HL-60 (cell line): ENCODE measurements around the gene PDS5B.

Experiments
- SPI1 ChIP-seq: IDR thresholded peaks from 2 replicates; pipeline ENCODE4 v1.6.1; 2012; ENCODE audit warnings: low read depth, mild to moderate bottlenecking, borderline replicate concordance
- TF ChIP-seq, protein P1 (sequence below): IDR thresholded peaks from one replicate; pipeline ENCODE4 v1.5.1; 2011; ENCODE audit warnings: low read length, control low read depth, inconsistent platforms; ENCODE audit not compliant: insufficient read depth
- TF ChIP-seq, protein P2 (sequence below): IDR thresholded peaks from 2 replicates; pipeline ENCODE4 v1.6.1; 2012; ENCODE audit warnings: low read depth; ENCODE audit not compliant: insufficient replicate concordance

DNA sequence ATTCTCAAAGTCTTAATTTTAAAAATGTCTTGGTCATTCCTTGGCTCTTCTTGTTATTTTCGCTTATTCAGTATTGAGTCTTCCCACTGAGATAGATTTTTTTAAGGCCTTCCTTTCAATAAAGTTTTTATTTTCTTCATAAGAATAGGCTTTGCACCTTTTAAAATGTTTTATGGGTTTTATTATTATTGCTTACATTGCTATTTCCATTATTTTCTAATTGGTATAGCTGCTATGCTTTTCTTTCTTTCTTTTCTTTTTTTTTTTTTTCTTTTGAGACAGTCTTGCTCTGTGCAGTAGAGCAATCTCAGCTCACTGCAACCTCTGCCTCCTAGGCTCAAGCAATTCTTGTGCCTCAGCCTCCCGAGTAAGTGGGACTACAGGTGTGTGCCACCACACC, 195.7 kb downstream of the PDS5B start:
- TF ChIP-seq, protein P1, sequence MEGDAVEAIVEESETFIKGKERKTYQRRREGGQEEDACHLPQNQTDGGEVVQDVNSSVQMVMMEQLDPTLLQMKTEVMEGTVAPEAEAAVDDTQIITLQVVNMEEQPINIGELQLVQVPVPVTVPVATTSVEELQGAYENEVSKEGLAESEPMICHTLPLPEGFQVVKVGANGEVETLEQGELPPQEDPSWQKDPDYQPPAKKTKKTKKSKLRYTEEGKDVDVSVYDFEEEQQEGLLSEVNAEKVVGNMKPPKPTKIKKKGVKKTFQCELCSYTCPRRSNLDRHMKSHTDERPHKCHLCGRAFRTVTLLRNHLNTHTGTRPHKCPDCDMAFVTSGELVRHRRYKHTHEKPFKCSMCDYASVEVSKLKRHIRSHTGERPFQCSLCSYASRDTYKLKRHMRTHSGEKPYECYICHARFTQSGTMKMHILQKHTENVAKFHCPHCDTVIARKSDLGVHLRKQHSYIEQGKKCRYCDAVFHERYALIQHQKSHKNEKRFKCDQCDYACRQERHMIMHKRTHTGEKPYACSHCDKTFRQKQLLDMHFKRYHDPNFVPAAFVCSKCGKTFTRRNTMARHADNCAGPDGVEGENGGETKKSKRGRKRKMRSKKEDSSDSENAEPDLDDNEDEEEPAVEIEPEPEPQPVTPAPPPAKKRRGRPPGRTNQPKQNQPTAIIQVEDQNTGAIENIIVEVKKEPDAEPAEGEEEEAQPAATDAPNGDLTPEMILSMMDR = no peak
- TF ChIP-seq, protein P2, sequence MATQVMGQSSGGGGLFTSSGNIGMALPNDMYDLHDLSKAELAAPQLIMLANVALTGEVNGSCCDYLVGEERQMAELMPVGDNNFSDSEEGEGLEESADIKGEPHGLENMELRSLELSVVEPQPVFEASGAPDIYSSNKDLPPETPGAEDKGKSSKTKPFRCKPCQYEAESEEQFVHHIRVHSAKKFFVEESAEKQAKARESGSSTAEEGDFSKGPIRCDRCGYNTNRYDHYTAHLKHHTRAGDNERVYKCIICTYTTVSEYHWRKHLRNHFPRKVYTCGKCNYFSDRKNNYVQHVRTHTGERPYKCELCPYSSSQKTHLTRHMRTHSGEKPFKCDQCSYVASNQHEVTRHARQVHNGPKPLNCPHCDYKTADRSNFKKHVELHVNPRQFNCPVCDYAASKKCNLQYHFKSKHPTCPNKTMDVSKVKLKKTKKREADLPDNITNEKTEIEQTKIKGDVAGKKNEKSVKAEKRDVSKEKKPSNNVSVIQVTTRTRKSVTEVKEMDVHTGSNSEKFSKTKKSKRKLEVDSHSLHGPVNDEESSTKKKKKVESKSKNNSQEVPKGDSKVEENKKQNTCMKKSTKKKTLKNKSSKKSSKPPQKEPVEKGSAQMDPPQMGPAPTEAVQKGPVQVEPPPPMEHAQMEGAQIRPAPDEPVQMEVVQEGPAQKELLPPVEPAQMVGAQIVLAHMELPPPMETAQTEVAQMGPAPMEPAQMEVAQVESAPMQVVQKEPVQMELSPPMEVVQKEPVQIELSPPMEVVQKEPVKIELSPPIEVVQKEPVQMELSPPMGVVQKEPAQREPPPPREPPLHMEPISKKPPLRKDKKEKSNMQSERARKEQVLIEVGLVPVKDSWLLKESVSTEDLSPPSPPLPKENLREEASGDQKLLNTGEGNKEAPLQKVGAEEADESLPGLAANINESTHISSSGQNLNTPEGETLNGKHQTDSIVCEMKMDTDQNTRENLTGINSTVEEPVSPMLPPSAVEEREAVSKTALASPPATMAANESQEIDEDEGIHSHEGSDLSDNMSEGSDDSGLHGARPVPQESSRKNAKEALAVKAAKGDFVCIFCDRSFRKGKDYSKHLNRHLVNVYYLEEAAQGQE = no peak
- TF ChIP-seq SPI1 = no peak
